Stimulated activated naive B cell treated with anti-CD40 and anti-IgM and Interleukin-4, amounts not matched to agents 10 μg/mL and 1 μg/mL and 100 μg/mL, for 72 hours (primary cell): ENCODE results near the gene CCDC12.
A peak's percentile ranks its signal among the peaks of the same experiment; 100 is the strongest.

Source experiments
- ATAC-seq, 2 donors: fragments of 150-1000 bp; cut with Tn5 transposase; replicated peaks; 2 replicates each; pipeline ENCODE4 v1.10.0; 2021; ENCODE audit warnings: moderate library complexity in 1 of 2
- DNase-seq: peaks from one replicate; pipeline ENCODE4 v3.0.0; 2021
- H3K27ac Mint-ChIP-seq: one replicate; pipeline ENCODE4 v1.8.0; 2022; ENCODE audit warnings: mild to moderate bottlenecking, mixed read lengths
- H3K27me3 Mint-ChIP-seq, 2 donors: one replicate each; pipeline ENCODE4 v1.8.0; 2022; ENCODE audit warnings: mixed read lengths in 2 of 2
- H3K36me3 Mint-ChIP-seq, 2 donors: one replicate each; pipeline ENCODE4 v1.8.0; 2022; ENCODE audit warnings: mixed read lengths in 2 of 2, mild to moderate bottlenecking in 1 of 2
- H3K4me1 Mint-ChIP-seq, 2 donors: one replicate each; pipeline ENCODE4 v1.8.0; 2022; ENCODE audit warnings: mixed read lengths in 2 of 2, mild to moderate bottlenecking in 1 of 2
- H3K4me3 Mint-ChIP-seq, 2 donors: one replicate each; pipeline ENCODE4 v1.8.0; 2022; ENCODE audit warnings: mild to moderate bottlenecking in 2 of 2, mixed read lengths in 2 of 2, moderate library complexity in 1 of 2
- H3K9me3 Mint-ChIP-seq, 2 donors: one replicate each; pipeline ENCODE4 v1.8.0; 2022; ENCODE audit warnings: mixed read lengths in 2 of 2, mild to moderate bottlenecking in 1 of 2

Gene CCDC12

GRCh38 chr3:47011371-47011770 lies 34.8 kb upstream of the CCDC12 start:
- no peak for ATAC-seq
- Mint-ChIP-seq H3K27ac (peak overlapping the region; percentile 92), H3K4me3 (no peak overlapping the region), H3K9me3 (no peaks in the 10 kb centered on the region), H3K4me1 (peaks cover 6 to 14% of the 10 kb centered on the region in 2 donors), H3K27me3 (no peaks in the 10 kb centered on the region), H3K36me3 (peaks cover 24 to 33% of the 10 kb centered on the region in 2 donors)
- no peak for DNase-seq

- peak overlapping the region; percentile 92 for H3K27ac Mint-ChIP-seq
Observed at GRCh38 chr3:47010910-47011309, 34.4 kb upstream of the CCDC12 start.

DNA sequence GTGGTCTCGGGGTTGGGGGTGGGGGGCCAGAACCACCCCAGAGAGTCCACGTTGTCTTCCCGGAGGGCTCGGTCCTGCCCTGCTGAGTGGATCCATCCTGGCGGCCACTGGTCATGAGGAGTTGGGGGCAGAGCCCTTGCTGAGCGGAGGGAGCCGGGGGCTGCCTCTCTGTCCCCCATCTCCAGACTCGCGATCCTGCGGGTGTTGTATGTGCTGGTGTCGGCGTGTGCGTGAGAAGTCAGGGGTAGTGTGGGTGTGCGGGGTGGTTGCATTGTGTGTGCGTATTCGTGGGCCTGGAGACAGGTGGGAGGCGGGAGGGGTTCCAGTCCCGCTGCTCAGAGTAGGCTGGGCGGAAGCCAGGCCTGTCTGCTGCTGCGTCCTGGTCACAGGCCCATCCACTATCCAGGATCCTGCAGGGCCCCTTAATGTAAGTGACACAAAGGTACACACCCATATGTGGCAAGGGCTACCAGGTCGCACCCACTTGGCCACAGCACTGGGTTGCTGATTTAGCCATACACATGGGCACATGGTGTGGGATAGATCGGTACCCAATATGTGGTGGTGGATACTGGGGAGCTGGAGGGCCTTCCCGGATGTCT lies 33.7 kb upstream of the CCDC12 start:
- Mint-ChIP-seq H3K9me3 (no peaks in the 10 kb centered on the region), H3K27ac (peak overlapping the region; percentile 92), H3K4me3 (peak overlapping the region; percentile 75 to 88), H3K36me3 (peaks cover 30 to 44% of the 10 kb centered on the region in 2 donors), H3K27me3 (no peaks in the 10 kb centered on the region), H3K4me1 (peaks cover 6 to 10% of the 10 kb centered on the region in 2 donors)
- ATAC-seq = no peak
- no peak for DNase-seq

More at GRCh38 chr3:47010910-47011309, 34.4 kb upstream of the CCDC12 start:
- DNase-seq (no peak), ATAC-seq (no peak)
- Mint-ChIP-seq H3K27me3 (no peaks in the 10 kb centered on the region), H3K36me3 (peaks cover 26 to 37% of the 10 kb centered on the region in 2 donors), H3K9me3 (no peaks in the 10 kb centered on the region), H3K4me1 (peaks cover 6 to 14% of the 10 kb centered on the region in 2 donors), H3K4me3 (peak overlapping the region in 1 of 2 donors; percentile 75)

GRCh38 chr3:47009225-47010110 lies 32.9 kb upstream of the CCDC12 start:
- Mint-ChIP-seq H3K9me3 (no peaks in the 10 kb centered on the region), H3K27me3 (no peaks in the 10 kb centered on the region), H3K27ac (peak overlapping the region; percentile 92), H3K4me1 (peaks cover 6 to 9% of the 10 kb centered on the region in 2 donors), H3K36me3 (peaks cover 34 to 51% of the 10 kb centered on the region in 2 donors), H3K4me3 (peak overlapping the region; percentile 75 to 88)
- ATAC-seq = peak; percentile 92 to 96
- DNase-seq = peak; percentile 88

DNA sequence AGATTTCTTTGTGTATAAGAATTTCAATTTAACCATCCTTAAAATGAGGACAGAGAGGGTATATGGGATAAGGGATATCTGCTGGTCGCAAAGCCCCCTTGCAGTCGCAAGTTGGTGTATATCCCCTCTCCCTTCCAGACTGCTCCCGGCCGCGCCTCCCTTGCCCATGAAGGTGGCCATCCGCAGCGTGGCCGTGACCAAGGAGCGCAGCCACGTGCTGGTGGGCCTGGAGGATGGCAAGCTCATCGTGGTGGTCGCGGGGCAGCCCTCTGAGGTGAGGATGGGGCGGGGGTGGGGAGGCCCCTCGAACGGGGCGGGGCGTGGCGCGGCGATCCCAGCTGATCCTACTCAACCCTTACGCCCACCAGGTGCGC lies 32.3 kb upstream of the CCDC12 start:
- DNase-seq (no peak), ATAC-seq (no peak)
- Mint-ChIP-seq H3K27ac (peak overlapping the region; percentile 31), H3K9me3 (no peaks in the 10 kb centered on the region), H3K27me3 (no peaks in the 10 kb centered on the region), H3K4me1 (peaks cover 6 to 9% of the 10 kb centered on the region in 2 donors), H3K4me3 (peak overlapping the region in 1 of 2 donors; percentile 88), H3K36me3 (peaks cover 35 to 52% of the 10 kb centered on the region in 2 donors)

GRCh38 chr3:47008234-47008796 lies 31.8 kb upstream of the CCDC12 start:
- H3K27ac Mint-ChIP-seq = peak overlapping the region; percentile 31
- no peaks in the 10 kb centered on the region for H3K9me3 Mint-ChIP-seq
- ATAC-seq = no peak
- no peak overlapping the region for H3K4me3 Mint-ChIP-seq
- no peaks in the 10 kb centered on the region for H3K27me3 Mint-ChIP-seq
- DNase-seq = peak; percentile 0
- H3K4me1 Mint-ChIP-seq = peaks cover 6 to 9% of the 10 kb centered on the region in 2 donors
- peaks cover 39 to 55% of the 10 kb centered on the region in 2 donors for H3K36me3 Mint-ChIP-seq

DNA sequence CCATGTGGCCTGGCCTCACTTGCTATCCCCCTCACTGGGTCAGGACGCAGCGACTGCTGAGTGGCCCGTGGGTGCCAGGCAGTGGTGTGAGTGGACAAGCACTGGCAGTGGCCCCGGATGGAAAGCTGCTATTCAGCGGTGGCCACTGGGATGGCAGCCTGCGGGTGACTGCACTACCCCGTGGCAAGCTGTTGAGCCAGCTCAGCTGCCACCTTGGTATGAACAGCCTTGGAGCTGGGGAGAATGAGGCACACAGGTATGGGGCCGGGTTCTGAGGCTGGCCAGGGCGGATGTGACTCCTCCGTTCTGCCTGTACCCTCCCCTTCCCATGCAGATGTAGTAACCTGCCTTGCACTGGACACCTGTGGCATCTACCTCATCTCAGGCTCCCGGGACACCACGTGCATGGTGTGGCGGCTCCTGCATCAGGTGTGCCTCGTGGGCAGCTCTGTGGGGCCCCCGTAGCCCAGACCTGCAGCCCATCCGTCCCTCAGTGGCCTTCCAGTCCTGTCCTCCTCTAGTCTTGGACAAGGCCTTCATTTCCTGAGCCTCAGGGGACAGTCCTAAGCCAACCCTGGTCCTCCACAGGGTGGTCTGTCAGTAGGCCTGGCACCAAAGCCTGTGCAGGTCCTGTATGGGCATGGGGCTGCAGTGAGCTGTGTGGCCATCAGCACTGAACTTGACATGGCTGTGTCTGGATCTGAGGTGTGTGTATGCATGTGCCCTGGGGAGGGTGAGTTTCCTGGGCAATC lies 31.1 kb upstream of the CCDC12 start:
- Mint-ChIP-seq H3K27me3 (no peaks in the 10 kb centered on the region), H3K4me1 (peaks cover 6 to 9% of the 10 kb centered on the region in 2 donors), H3K9me3 (no peaks in the 10 kb centered on the region), H3K36me3 (peaks cover 43 to 58% of the 10 kb centered on the region in 2 donors), H3K4me3 (no peak overlapping the region), H3K27ac (no peak overlapping the region)
- DNase-seq (no peak), ATAC-seq (no peak)

DNA sequence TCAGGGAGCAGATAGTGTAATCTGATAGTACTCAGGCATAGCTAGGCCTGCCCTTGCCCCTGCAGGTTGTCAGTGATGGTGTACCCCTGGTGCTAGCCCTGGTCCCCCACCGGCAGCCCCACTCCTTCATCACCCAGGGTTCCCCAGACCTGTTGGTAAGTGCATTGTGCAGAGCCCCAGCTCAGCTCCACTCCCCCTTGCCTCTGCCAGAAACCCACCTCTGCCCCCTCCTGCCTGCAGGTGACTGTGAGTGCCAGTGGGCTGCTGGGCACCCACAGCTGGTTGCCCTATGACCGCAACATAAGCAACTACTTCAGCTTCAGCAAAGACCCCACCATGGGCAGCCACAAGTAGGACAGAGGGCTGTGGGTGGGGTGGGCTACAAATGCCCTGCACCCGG lies 30.5 kb upstream of the CCDC12 start:
- H3K27ac Mint-ChIP-seq = peak overlapping the region; percentile 31
- no peak for ATAC-seq
- no peak for DNase-seq
- no peaks in the 10 kb centered on the region for H3K27me3 Mint-ChIP-seq
- no peaks in the 10 kb centered on the region for H3K9me3 Mint-ChIP-seq
- H3K4me1 Mint-ChIP-seq = peaks cover 6 to 9% of the 10 kb centered on the region in 2 donors
- peaks cover 45 to 60% of the 10 kb centered on the region in 2 donors for H3K36me3 Mint-ChIP-seq
- H3K4me3 Mint-ChIP-seq = no peak overlapping the region

DNA sequence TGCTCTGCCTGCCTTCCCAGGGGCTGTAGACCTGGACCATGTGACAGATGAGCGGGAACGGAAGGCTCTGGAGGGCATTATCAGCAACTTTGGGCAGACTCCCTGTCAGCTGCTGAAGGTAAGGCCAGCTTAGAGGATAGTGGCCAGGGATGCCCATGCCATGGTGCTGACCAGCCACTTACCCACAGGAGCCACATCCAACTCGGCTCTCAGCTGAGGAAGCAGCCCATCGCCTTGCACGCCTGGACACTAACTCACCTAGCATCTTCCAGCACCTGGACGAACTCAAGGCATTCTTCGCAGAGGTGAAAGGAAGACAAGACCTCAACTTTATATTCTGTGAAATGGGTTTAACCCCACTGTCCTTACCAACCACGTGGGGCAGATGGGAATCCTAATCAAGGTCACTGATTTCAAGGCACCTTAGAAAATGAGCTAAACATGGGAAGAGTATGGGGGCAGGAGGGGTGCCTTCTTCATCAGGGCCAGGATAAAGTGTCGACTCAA lies 29.7 kb upstream of the CCDC12 start:
- DNase-seq = no peak
- peaks cover 45 to 64% of the 10 kb centered on the region in 2 donors for H3K36me3 Mint-ChIP-seq
- no peaks in the 10 kb centered on the region for H3K9me3 Mint-ChIP-seq
- H3K27me3 Mint-ChIP-seq = no peaks in the 10 kb centered on the region
- H3K27ac Mint-ChIP-seq = no peak overlapping the region
- peaks cover 6 to 9% of the 10 kb centered on the region in 2 donors for H3K4me1 Mint-ChIP-seq
- no peak for ATAC-seq
- H3K4me3 Mint-ChIP-seq = no peak overlapping the region

DNA sequence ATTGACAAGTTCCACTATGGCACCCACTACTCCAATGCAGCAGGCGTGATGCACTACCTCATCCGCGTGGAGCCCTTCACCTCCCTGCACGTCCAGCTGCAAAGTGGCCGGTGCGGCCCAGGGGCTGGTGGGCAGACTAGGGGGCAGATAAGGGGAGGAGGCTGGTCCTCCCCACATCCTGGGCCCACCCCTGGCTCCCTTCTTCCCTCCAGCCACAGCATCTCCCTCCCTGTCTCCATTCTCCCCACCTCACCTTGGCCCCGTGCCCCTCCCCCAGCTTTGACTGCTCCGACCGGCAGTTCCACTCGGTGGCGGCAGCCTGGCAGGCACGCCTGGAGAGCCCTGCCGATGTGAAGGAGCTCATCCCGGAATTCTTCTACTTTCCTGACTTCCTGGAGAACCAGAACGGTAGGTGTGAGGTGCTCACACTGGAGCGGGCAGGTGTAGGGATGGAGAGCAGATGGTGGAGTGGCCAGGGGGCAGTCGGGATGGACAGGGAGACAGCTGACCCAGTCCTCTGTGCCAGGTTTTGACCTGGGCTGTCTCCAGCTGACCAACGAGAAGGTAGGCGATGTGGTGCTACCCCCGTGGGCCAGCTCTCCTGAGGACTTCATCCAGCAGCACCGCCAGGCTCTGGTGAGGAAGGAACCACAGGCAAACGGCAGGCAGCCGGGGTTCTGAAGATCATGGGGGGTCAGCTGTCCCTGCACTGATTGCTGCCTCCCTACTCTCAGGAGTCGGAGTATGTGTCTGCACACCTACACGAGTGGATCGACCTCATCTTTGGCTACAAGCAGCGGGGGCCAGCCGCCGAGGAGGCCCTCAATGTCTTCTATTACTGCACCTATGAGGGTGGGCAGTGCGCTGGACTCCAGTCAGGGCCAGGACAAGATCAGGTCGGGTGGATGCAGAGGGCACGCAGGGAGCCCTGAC lies 28.9 kb upstream of the CCDC12 start:
- peaks cover 6 to 9% of the 10 kb centered on the region in 2 donors for H3K4me1 Mint-ChIP-seq
- ATAC-seq (no peak), DNase-seq (no peak)
- H3K27me3 Mint-ChIP-seq = no peaks in the 10 kb centered on the region
- peaks cover 47 to 65% of the 10 kb centered on the region in 2 donors for H3K36me3 Mint-ChIP-seq
- H3K4me3 Mint-ChIP-seq = no peak overlapping the region
- H3K27ac Mint-ChIP-seq = peak overlapping the region; percentile 31
- no peaks in the 10 kb centered on the region for H3K9me3 Mint-ChIP-seq

GRCh38 chr3:47004369-47005211 lies 28.0 kb upstream of the CCDC12 start:
- H3K4me3 Mint-ChIP-seq = no peak overlapping the region
- H3K27me3 Mint-ChIP-seq = no peaks in the 10 kb centered on the region
- peaks cover under 1 to 10% of the 10 kb centered on the region in 2 donors for H3K4me1 Mint-ChIP-seq
- ATAC-seq (no peak), DNase-seq (no peak)
- H3K36me3 Mint-ChIP-seq = peaks cover 50 to 66% of the 10 kb centered on the region in 2 donors
- H3K9me3 Mint-ChIP-seq = no peaks in the 10 kb centered on the region
- H3K27ac Mint-ChIP-seq = no peak overlapping the region
